ENCODE data around the gene EGFL6.

EGFL6 gene

GRCh38 chrX:13569479-13570260, at the start of gene EGFL6:
Gene EGFL6 (plus strand): TSS chrX:13569601. CDS start chrX:13569862, 261 bp downstream.
- DNase-seq (ENCODE audit: low spot score), result no peak
- no peak within 1 kb of the TSS for H3K27ac ChIP-seq
- peak within 1 kb of the TSS; percentile 57 for H3K4me3 ChIP-seq
- no peak for TF ChIP-seq CTCF (IDR thresholded peaks at IDR 0.05)

GRCh38 chrX:13520351-13520750, 49.0 kb upstream of the EGFL6 start:
- no peak for DNase-seq (ENCODE audit: low spot score)
- Histone ChIP-seq H3K4me3 (no peak overlapping the region), H3K27ac (no peak overlapping the region)
- no peak for TF ChIP-seq CTCF (IDR thresholded peaks at IDR 0.05)

DNA sequence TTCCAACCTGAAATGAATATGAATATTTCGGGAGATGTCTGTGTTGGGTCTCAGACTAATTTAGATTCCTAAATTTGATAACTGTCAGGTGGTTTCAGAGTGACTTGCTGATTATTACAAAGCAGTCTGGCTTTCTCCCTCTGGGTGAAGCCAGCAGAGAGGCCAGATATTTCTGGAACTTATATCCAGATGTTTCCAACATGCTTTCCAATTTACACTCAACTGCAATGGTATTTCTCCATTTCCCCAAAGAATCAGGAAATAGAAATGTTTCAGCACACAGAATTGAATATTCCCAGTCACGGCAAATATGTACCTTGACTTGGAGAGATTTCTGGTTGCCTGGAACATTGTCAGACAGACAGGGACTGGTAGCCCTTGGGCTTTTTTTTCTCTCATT, 48.5 kb upstream of the EGFL6 start:
- peak overlapping the region in 1 of 2 donors; percentile 5 for H3K27ac ChIP-seq
- DNase-seq (ENCODE audit: low spot score), result no peak
- TF ChIP-seq CTCF (IDR thresholded peaks at IDR 0.05), result no peak
- no peak overlapping the region for H3K4me3 ChIP-seq

- Histone ChIP-seq H3K27ac (no peak overlapping the region), H3K4me3 (no peak overlapping the region)
- TF ChIP-seq CTCF (IDR thresholded peaks at IDR 0.05), result no peak
- no peak for DNase-seq (ENCODE audit: low spot score)
Measured at GRCh38 chrX:13522811-13523210, 46.6 kb upstream of the EGFL6 start.

GRCh38 chrX:13533726-13534125, 35.7 kb upstream of the EGFL6 start:
- H3K4me3 ChIP-seq, result no peak overlapping the region
- no peak overlapping the region for H3K27ac ChIP-seq
- TF ChIP-seq CTCF (IDR thresholded peaks at IDR 0.05), result no peak
- no peak for DNase-seq (ENCODE audit: low spot score)

- no peak for DNase-seq (ENCODE audit: low spot score)
- no peak for TF ChIP-seq CTCF (IDR thresholded peaks at IDR 0.05)
- no peak overlapping the region for H3K27ac ChIP-seq
- H3K4me3 ChIP-seq, result no peak overlapping the region
Measured at GRCh38 chrX:13535376-13536165, 33.8 kb upstream of the EGFL6 start.
